Ishikawa (cell line): ENCODE data around the gene CCDC169.

Experiments
- CEBPB ChIP-seq: IDR thresholded peaks from 2 replicates; pipeline ENCODE4 v1.6.1; 2012
- NFIC ChIP-seq: IDR thresholded peaks from 2 replicates; pipeline ENCODE4 v1.6.1; 2012
- REST ChIP-seq: IDR thresholded peaks from 2 replicates; pipeline ENCODE4 v1.6.1; 2012; ENCODE audit warnings: low read depth, mild to moderate bottlenecking

DNA sequence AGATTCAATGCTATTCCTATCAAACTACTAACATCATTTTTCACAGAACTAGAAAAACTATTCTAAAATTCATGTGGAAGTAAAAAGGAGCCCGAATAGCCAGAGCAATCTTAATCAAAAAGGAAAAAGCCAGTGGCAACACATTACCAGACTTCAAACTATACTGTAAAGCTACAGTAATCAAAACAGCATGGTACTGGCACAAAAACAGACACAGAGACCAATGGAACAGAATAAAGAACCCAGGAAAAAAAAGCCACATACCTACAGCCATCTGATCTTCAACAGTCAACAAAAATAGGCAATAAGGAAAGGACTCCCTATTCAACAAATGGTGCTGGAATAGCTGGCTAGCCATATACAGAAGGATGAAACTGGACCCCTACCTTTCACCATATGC lies 72.9 kb downstream of the CCDC169 start:
- TF ChIP-seq REST (no peak), CEBPB (no peak), NFIC (no peak)
